Left cardiac atrium (tissue), 4 donors: ENCODE measurements around the gene OR6S1. TPM values are rescaled to one million over a fixed set of nuclear protein-coding genes. Genes with fewer than 3 reads are reported as not detected.
"Not testable (repeated sequence)": the region's sequence is repeated elsewhere in the genome, so short reads cannot be mapped to it uniquely, and the experiment has no call there.

ENCODE experiments used
- ATAC-seq, 2 donors: fragments of 200-7000 bp; cut with Tn5 transposase; one replicate each; pipeline ENCODE4 v1.9.1; 2020; ENCODE audit warnings: mild to moderate bottlenecking in 2 of 2, moderate library complexity in 2 of 2
- DNase-seq: peaks from one replicate; pipeline ENCODE4 v3.0.0-alpha.2; 2020
- intact Hi-C, 2 donors: fragments of 100-400 bp; cut with DNase I; formaldehyde crosslinking; loops; one replicate each; pipeline versions ENCODE4 v1.14.1 to v1.15.1; 2022 to 2023
- total RNA-seq, 2 donors: library from RNA; stranded (reverse); fragmentation: NEBNext Ultra II Directional; extraction: Animal tissue kit (Norgen Biotek cat#: 25700); gene quantifications; one replicate each; pipeline ENCODE4 v1.2.1, GENCODE V29; 2021
- donor health status: DM: no; HTN: yes; CAD: no.
- donor health status: DM: no; HTN: yes; CAD: no; lungs with severe emphysema.
- donor health status: DM: yes; HTN: yes; CAD: no.
- donor health status: Dilated cardiomyopathy.

Gene OR6S1
- total RNA-seq, 2 donors from 2014 or later, result not detected

DNA sequence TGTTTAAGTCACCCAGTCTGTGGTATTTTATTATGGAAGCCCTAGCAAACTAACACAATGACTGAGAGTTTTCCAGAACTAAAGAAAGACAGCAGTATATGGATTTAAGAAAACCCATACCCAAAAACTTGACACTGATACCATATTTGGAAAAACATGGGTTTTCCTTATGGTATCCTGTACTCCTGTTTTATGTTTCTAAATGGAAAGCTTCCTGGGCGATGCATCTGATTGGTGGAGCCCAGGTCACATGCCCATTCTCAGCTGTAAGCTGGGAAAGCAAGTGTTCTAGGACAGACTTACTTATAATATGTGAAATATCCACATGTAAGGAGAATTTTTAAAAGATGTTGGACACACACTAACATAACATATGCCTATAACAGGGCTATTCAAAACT is 38.4 kb upstream of the OR6S1 start:
- intact Hi-C loops, result loop anchor here (5.0 to 10.0 kb wide), 5 partner anchors 53 to 338 kb away; partner anchors contain the start of genes APEX1 (in 1 of the 2), OSGEP (in 1 of the 2), PARP2 (in 1 of the 2) and TEP1 (in 1 of the 2)
- DNase-seq, result peak; percentile 30
- ATAC-seq, result no peak

DNA sequence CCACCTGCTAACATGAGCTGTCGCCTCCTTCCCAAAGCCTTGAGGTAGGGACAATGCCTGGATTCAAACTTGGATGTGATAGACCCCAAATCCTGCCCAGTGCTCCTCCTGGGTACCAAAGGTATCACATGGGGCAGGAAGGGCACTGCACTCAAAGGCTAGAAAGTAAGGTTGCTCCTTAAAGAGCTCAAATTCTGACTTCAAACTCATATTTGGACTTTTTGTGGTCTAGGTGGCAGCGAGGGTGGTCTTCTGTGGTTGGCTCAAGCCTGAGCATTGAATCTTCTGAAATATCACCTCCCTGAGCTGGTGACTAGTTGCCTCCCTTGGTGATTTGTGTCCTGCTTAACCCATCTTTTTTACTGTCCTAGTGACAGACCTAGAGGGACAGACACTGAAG is 34.6 kb upstream of the OR6S1 start:
- ATAC-seq, result no peak
- intact Hi-C loops, result no loop called here

DNA sequence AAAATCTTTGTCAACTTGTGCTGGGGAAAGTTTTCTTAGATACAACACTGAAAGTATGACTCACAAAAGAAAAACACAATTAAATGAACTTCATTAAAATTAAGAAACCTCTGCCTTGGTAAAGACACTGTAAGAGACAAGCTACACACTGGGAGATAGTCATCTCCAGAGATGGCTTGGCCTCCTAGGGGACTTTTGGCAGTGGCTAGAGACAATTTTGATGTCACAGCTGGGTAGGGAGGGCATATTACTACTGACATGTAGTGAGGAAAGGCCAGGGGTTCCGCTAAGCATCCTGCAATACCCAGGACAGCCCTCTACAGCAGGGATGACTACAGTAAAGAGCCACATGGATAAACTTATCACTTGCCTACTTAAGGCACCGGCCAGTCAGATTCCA is 34.2 kb upstream of the OR6S1 start:
- no peak for DNase-seq
- no peak for ATAC-seq
- intact Hi-C loops, result no loop called here

More for the DNA sequence above, 34.6 kb upstream of the OR6S1 start:
- DNase-seq, result no peak

DNA sequence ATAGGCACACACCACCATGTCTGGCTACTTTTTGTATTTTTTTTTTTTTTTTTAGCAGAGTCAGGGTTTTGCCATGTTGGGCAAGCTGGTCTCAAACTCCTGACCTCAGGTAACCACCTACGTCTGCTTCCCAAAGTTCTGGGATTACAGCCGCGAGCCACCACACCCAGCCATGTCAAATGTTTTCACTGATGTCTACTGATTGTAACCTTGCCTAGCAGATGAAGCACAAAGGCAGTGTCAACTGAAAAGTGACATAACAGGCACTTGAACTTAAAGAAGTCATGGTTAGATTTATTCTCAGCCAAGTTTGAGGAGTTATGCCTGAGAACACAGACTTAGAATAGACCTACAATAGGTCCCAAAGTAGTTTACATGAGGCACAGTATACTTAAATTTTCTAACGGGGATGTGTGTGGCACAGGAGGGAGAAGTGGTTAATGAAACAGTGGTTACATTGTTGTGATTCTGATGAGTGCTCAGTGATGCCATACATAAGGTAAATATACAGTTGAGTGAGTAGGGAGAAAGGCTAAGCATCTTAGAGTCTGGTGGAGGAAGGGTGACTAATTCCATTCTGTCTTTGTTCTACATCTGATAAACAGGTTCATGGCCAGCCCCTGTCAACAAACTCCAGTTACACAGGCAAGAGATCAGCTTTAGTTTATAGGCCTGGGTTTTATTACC is 30.2 kb upstream of the OR6S1 start:
- ATAC-seq, result no peak
- no peak for DNase-seq

DNA sequence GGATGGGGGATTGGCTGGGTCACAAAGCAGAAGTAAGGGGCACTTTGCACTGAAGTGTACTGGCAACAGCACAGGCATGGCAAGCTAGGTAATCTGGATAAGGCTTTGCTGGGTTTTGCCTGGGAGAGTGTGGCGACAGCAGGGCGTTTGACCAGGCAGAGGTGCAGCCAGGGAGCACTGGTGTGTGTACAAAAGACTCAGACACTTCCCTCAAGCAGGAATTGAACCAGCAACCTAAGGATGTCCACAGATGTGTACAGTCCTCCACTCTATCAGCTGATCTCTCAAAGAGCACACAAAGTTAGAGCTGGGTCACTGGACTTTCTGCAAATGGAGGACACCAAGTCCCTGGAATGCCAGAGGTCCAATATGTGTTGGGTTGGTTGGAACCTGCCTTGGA is 27.5 kb upstream of the OR6S1 start:
- intact Hi-C loops, result no loop called here
- DNase-seq, result no peak
- no peak for ATAC-seq

More for the DNA sequence above, 30.2 kb upstream of the OR6S1 start:
- intact Hi-C loops, result no loop called here

DNA sequence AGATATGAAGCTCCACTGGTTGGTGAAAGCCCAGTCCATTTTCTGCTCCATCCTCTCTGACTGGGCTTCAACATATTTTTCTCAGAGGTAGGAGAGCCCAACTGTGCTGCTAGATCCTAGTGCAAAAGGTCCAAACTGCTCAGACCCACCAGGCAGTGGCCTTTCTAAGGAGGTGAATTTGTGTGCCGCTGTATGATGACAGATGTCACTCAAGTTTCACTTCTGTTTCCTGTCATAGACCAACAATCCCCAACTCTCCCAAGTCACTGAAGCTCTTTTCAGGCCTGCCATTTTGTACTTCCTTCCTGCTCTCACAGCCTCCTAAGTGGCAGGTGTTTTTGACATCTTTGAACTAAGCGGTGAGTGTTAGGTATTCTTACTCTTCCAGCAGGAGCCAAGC is 26.5 kb upstream of the OR6S1 start:
- DNase-seq (no peak), ATAC-seq (no peak)
- intact Hi-C loops, result no loop called here

DNA sequence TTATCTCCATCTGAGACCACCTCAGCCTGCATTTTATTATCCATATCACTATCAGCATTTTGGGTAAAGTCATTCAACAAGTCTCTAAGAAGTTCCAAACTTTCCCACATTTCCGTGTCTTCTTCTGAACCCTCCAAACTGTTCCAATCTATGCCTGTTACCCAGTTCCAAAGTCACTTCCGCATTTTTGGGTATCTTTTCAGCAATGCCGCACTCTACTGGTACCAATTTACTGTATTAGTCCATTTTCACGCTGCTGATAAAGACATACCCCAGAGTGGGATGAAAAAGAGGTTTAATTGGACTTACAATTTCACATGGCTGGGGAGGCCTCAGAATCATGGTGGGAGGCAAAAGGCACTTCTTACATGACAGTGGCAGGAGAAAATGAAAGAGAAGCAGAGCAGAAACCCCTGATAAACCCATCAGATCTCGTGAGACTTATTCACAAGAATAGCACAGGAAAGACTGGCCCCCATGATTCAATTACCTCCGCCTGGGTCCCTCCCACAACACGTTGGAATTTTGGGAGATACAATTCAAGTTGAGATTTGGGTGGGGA is 25.0 kb upstream of the OR6S1 start:
- intact Hi-C loops, DNase-seq, ATAC-seq: not testable (repeated sequence)

DNA sequence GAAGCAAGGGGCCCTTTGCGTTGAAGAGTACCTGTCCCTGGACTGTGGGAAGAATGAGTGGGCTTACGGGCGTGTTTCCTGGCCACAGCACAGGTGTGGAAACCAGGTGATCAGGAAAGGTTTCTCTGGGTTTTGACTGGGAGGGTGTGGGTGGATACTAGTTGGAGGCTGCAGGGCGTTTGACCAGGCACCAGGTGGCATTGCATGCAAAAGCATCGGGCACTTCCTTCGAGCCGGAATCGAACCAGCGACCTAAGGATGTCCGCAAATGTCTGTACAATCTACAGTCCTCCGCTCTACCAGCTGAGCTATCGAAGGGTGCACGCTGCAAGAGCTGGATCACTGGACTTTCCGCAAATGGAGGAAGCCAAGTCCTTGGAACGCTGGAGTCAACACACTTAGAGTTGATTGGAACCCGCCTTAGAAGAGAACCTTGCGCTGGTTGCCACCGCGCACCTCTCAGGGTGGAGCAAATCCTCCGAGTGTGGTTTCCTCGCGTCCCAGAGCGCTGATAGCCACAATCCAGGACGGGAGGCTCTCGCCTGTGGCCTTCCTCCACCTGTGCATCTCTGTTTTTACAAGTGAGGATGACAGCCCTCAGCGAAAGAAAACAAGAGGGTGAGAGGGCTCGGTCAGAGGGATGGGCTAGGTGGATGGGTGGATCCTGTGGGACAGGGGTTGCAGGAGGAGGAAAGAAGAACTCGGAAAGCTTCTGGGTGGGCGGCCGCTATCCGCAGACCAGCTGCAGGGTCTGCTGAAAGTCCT is 21.7 kb upstream of the OR6S1 start:
- peak; percentile 80 to 87 for ATAC-seq
- intact Hi-C loops, result no loop called here
- DNase-seq, result peak; percentile 46

DNA sequence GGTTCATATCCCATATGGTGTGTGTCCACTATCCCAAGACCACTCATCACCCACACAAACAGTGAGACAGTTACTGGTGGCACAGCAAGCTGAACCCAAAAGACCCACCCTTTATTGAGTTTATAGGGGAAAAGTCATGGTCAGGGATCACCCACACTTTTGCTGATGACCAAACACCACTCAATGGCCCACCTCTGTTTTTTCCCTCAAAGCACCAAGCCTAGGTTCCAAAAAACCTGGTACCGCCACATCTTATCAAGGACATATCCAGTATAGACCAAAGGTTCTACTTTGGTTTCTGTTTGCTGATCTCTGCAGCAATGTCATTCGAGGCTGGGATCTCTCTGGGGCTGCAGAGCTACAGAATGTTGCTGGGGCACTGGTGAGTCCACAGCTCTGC is 19.7 kb upstream of the OR6S1 start:
- ATAC-seq (no peak), DNase-seq (no peak)
- intact Hi-C loops, result no loop called here

DNA sequence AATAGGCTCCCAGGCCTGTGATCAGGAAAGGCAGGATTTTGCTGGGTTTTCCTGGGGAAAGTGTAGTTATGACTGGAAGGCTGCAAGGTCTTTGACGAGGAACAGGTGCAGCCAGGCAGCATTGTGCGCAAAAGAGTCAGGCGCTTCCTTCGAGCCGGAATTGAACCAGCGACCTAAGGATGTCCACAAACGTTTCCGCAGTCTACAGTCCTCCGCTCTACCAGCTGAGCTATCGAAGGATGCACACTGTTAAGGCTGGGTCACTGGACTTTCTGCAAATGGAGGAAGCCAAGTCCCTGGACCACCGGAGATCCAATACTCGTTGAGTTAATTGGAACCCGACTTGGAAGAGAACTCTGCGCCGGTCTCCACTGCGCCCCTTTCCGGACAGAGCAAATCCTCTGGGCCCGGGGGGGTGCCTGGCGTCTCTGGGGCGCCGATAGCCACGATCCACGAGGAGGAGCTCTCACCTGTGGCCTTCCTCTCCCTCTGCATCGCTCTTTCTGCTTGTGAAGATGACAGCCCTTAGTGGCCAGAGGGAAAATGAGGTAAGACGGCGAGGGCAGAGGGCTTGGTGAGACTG is 18.4 kb upstream of the OR6S1 start:
- intact Hi-C loops, result no loop called here
- no peak for DNase-seq

DNA sequence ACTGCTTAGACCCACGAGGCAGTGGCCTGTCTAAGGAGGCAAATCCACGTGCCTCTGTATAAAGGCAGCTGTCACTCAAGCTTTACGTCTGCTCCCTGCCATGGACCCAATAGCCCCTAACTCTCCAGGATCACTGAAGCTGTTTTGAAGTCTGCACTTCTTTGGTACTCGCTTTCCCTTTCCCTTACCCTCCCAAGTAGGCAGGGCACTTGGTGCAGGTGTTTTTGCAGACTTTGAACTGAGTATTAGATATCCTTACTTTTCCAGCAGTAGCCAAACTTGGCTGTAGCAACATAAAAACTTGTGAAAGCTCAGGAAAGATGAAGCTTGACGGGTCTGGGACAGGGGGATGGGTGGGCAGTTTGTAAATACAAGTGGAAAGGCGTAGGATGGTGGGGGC is 17.8 kb upstream of the OR6S1 start:
- intact Hi-C loops, result no loop called here
- no peak for DNase-seq
- ATAC-seq, result no peak

More for the DNA sequence above, 18.4 kb upstream of the OR6S1 start:
- ATAC-seq, result no peak

DNA sequence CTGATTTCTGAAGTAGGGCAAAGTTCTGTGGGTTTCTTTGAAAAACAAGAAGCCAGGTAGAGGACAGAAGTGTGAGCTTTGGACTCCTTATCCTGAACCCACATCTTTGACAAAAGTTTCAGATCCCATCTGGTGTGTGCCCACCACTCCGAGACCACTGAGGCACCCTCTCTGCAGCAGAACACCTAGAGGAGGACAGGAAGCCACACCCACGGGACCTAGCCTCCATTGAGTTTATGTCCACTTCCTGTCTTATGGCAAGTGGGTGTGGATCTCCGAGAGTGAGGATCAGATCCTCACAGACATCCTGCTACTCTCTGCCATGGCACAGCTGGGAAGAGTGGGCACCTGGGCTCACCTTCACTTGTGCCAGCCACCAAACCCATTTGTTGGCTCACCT is 16.8 kb upstream of the OR6S1 start:
- DNase-seq, result no peak
- ATAC-seq, result no peak
- intact Hi-C loops, result no loop called here

DNA sequence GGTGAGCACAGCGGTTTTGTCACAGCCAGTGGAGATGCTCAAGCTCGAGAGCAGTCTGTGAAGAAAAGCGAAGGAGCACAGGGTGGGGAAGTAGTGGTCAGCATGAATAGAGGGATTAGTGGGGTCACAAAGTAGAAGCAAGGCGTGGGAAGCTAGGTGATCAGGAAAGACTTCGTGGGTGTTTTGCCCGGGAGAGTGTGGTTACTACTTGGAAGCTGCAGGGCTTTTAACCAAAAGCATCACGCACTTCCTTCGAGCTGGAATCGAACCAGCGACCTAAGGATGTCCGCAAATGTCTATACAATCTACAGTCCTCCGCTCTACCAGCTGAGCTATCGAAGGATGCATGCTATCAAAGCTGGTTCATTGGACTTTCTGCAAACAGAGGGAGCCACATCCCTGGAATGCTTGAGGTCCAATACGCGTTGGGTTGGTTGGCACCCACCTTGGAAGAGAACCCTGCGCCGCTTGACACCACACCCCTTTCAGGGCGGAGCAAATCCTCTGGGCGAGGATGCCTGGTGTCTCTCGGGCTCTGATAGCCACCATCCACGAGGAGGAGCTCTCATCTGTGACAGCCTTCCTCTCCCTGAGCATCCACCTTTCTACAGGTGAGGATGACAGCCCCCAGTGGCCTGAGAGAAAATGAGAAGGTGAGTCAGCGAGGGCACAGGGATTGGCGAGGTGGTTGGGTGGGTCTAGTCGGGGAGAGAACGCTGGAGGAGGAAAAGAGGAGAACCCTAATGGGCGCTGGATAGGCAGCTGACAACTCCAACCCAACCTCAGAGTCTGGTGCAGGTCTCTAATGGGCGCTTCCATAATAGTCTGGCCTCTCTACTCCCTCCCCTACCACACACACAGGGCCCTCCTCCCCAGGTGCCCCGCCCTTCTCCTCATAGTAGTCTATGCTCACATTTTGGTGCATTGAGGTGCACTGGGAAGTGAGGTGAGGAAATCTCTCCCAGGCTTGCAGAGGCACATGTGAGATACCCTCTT is 16.0 kb upstream of the OR6S1 start:
- DNase-seq (no peak), ATAC-seq (no peak)
- intact Hi-C loops, result no loop called here

DNA sequence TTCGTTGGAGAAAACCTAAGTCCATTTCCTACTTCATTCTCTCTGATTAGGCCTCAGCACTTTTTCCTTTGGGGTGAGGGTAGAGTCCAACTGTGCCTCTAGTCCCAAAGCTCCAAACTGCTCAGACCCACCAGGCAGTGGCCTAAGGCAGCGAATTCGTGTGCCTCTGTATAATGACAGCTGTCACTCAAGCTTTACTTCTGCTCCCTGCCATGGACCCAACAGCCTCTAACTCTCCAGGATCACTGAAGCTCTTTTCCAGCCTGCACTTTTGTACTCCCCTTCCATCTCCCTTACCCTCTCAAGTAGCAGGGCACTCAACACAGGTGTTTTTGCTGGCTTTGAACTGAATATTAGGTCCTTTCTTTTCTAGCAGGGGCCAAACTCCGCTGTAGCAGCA is 14.8 kb upstream of the OR6S1 start:
- intact Hi-C loops, result no loop called here
- ATAC-seq (no peak), DNase-seq (no peak)

DNA sequence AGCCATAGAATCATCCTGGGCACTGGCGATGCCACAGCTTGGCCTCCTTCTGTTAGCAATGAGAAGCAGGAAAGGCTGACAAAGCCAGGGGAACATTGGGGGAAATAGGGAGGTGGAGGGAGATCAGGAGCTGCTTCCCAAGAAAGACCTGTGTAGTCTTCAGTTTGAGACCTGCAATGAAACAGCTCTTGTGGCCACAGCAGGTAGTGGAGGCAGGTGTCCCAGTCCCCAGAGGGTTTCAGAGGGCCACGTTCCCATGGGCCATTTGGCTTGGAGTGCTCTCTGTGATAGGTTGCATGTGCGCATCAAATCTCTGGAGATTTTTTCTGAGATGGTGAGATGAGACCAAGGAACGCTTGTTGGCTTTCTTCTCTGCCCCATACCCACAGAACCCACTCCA is 14.4 kb upstream of the OR6S1 start:
- DNase-seq (no peak), ATAC-seq (no peak)
- intact Hi-C loops, result no loop called here

DNA sequence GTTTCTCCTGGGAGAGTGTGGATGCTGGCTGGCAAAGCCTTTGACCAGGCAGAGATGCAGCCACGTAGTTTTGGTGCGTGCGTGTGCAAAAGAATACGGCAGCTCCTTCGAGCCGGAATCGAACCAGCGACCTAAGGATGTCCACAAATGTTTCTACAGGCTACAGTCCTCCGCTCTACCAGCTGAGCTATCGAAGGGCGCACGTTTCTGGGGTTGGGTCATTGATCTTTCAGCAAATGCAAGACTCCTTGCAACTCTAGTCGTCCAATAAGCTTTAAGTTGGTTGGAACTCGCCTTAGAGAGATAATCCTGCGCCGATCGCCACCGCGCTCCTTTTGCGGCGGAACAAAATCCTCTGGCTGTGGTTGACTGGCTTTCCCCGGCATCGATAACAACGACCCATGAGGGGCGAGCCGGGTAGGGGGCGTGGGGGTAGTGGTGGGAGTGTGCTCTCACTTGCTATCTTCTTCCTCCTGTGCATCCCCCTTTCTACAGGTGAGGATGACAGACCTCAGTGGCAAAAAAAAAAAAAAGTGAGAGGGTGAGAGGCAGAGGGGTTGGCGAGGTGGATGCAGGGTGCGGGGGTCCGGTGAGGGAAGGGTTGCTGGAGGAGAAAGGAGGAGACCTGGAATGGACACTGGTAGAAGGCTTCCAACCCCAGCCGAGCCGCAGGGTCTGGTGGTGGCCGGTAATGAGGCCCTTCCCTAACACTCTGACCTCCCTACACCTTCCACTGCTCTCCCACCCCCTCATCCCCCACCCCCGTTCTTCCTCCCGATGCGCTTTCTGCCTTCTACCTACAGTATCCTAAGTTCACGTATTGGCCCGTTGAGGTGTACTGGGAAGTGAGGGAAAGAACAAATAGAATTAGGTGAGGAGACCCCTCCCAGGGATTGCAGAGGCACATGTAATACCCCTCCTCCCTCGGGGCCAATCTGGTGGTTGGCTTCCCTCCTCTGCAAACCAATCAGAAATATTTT is 11.8 kb upstream of the OR6S1 start:
- DNase-seq (no peak), ATAC-seq (peak in 1 of 2 donors; percentile 38)
- intact Hi-C loops, result no loop called here

DNA sequence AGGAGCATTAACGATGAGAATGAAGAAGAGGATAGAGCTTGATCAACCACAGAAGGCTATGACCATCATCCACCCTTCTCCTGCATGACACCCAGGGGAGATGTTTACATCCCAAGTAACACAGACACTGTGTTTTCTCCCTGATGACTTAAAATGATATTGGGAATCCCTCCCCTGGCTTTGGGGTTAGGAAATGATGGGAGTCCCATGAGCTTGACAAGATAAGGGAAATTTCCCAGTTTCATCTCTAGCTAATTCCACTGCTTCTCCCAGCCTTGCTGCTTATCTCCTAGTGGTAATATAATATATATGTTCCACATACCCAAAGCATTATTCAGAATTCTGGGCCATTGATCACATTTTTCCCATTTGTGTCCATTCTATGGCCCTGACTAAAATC is 4.0 kb upstream of the OR6S1 start:
- ATAC-seq (no peak), DNase-seq (no peak)
- intact Hi-C loops, result no loop called here

DNA sequence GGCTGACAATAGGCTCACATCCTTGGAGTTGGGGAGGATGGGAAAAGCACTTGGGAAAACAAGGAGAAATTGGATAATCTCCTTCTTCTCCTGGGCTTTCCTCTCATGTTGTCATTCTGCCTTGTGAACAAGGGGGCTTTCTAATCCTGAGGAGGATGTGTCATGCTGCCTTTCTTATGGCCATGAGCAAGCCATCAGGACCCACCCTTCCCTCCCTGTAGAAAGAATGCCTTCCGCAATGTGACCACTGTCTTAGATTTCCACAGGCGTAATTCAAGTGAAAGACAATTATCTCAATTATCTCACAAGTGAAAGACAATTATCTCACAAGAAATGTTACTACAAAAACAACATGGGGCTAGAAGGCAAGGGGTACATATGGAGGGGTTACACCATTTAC is 3.0 kb upstream of the OR6S1 start:
- DNase-seq (no peak), ATAC-seq (no peak)
- intact Hi-C loops, result no loop called here
